Neural crest cell (in vitro differentiated cells): Measurements from ENCODE around the gene CECR2. TPM values are rescaled to one million over a fixed set of nuclear protein-coding genes. Genes with fewer than 3 reads are reported as not detected.
A peak's percentile ranks its signal among the peaks of the same experiment; 100 is the strongest.

Experiments used
- DNase-seq: peaks from one replicate; pipeline ENCODE4 v3.0.0; 2021; ENCODE audit warnings: low read depth, mixed read lengths, low spot score
- H3K27ac Mint-ChIP-seq: one replicate; pipeline ENCODE4 v1.8.0; 2021; ENCODE audit warnings: mild to moderate bottlenecking, mixed read lengths; ENCODE audit not compliant: unreplicated experiment
- H3K27me3 Mint-ChIP-seq: 2 replicates; pipeline ENCODE4 v1.8.0; 2021; ENCODE audit warnings: low read depth, mild to moderate bottlenecking, mixed read lengths
- H3K36me3 Mint-ChIP-seq: 2 replicates; pipeline ENCODE4 v1.8.0; 2021; ENCODE audit warnings: low read depth, mild to moderate bottlenecking, mixed read lengths
- H3K4me1 Mint-ChIP-seq: 2 replicates; pipeline ENCODE4 v1.8.0; 2021; ENCODE audit warnings: mixed read lengths
- H3K4me3 Mint-ChIP-seq: one replicate; pipeline ENCODE4 v1.8.0; 2021; ENCODE audit warnings: mild to moderate bottlenecking, mixed read lengths
- H3K9me3 Mint-ChIP-seq: 2 replicates; pipeline ENCODE4 v1.8.0; 2021; ENCODE audit warnings: mixed read lengths
- CTCF ChIP-seq: fragments of 200-600 bp; sonication (generic); conservative IDR thresholded peaks from 2 replicates; pipeline ENCODE4 v1.5.0; 2021; ENCODE audit warnings: antibody characterized with exemption, mild to moderate bottlenecking
- total RNA-seq: library from RNA; stranded (reverse); gene quantifications from 2 replicates; pipeline ENCODE4 v1.2.1, GENCODE V29; 2021

The CECR2 gene
- total RNA-seq, 1 donor from 2014 or later = 32.8 TPM

GRCh38 chr22:17486313-17486712, 117.1 kb downstream of the CECR2 start:
- H3K27ac Mint-ChIP-seq = no peak overlapping the region
- H3K4me3 Mint-ChIP-seq = no peak overlapping the region
- no peak for TF ChIP-seq CTCF
- no peaks in the 10 kb centered on the region for H3K36me3 Mint-ChIP-seq
- H3K27me3 Mint-ChIP-seq = no peaks in the 10 kb centered on the region
- no peak for DNase-seq
- no peaks in the 10 kb centered on the region for H3K9me3 Mint-ChIP-seq
- peaks cover 11% of the 10 kb centered on the region for H3K4me1 Mint-ChIP-seq

DNA sequence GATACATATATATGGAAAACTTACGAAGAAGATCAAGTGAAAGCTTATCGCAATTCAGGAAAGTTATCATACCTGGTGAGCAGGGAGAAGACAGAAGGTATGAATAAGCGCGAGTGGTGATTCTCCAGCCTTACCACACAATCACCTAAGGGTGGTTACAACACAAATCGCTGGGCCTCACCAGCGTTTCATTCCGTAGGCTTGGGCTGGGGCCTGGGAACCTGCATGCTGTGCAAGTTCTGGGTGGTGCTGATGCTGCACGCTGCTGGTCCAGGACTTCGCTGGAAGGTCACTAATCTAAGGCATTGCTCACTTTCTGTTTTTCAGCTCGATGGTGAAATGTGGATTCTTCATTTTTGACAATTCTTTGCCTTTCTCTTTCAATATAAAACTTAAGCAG, 117.5 kb downstream of the CECR2 start:
- no peak overlapping the region for H3K27ac Mint-ChIP-seq
- H3K4me3 Mint-ChIP-seq = no peak overlapping the region
- H3K4me1 Mint-ChIP-seq = peaks cover 11% of the 10 kb centered on the region
- DNase-seq = no peak
- H3K36me3 Mint-ChIP-seq = no peaks in the 10 kb centered on the region
- H3K27me3 Mint-ChIP-seq = no peaks in the 10 kb centered on the region
- H3K9me3 Mint-ChIP-seq = no peaks in the 10 kb centered on the region
- TF ChIP-seq CTCF = no peak

DNA sequence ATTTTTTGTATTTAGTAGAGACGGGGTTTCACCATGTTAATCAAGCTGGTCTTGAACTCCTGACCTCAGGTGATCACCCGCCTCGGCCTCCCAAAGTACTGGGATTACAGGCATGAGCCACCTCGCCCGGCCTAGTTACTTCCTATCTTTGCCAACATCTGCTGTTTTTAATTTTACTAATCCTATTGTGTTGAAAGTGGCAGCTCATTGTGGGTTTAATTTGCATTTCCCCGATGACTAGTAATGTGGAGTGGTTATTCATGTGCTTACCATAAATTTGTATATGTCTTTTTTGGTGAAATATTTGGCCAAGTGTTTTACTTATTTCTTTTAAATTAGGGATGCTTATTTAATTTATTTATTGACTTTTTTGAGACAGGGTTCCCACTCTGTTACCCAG, 119.8 kb downstream of the CECR2 start:
- Mint-ChIP-seq H3K9me3 (no peaks in the 10 kb centered on the region), H3K4me3 (no peak overlapping the region), H3K27me3 (no peaks in the 10 kb centered on the region), H3K4me1 (peaks cover 22% of the 10 kb centered on the region), H3K27ac (no peak overlapping the region), H3K36me3 (peaks cover 2% of the 10 kb centered on the region)
- no peak for DNase-seq
- no peak for TF ChIP-seq CTCF

DNA sequence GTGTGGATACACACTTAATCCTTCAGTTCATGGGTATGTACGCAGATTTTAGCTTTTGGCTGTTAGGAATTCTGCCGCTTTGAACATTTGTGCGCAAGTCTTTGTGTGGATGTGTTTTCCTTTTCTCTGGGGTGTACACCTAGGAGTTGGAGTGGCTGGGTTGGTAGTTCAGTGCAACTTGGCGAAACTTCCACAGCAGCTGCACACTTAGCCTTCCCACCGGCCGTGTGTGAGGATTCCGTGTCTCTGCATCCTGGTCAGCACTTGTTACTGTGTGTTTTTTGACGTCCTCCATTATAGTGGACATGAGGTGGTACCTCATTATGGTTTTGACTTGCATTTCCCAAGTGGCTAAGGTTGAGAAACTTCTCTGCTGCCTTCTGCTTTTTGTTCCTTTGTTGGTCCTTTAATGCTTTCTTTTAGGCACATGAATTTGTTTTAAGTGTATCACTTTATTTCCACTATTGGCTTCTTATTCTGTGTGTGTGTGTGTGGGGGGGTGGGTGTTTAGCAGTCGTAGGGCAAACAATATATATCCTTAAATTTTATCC, 121.9 kb downstream of the CECR2 start:
- H3K4me3 Mint-ChIP-seq = no peak overlapping the region
- peaks cover 17% of the 10 kb centered on the region for H3K4me1 Mint-ChIP-seq
- TF ChIP-seq CTCF = no peak
- H3K27me3 Mint-ChIP-seq = no peaks in the 10 kb centered on the region
- peaks cover 2% of the 10 kb centered on the region for H3K36me3 Mint-ChIP-seq
- no peak overlapping the region for H3K27ac Mint-ChIP-seq
- no peaks in the 10 kb centered on the region for H3K9me3 Mint-ChIP-seq
- no peak for DNase-seq

- DNase-seq = no peak
- Mint-ChIP-seq H3K27me3 (no peaks in the 10 kb centered on the region), H3K36me3 (peaks cover 2% of the 10 kb centered on the region), H3K9me3 (no peaks in the 10 kb centered on the region), H3K4me3 (no peak overlapping the region), H3K27ac (peak overlapping the region; percentile 19), H3K4me1 (peaks cover 17% of the 10 kb centered on the region)
- TF ChIP-seq CTCF = no peak
These were observed 123.0 kb downstream of the CECR2 start for GRCh38 chr22:17492247-17492646.
